Transverse colon (tissue), 4 donors: ENCODE results near the gene TOR1AIP2. TPM values are rescaled to one million over a fixed set of nuclear protein-coding genes. Genes with fewer than 3 reads are reported as not detected.

Experiments used
- DNase-seq: peaks from one replicate; pipeline ENCODE4 v3.0.0-alpha.2; 2019
- H3K27ac ChIP-seq, 4 donors: fragments of 200-600 bp; sonication (generic); 2 replicates each; pipeline ENCODE4 v1.5.1; 2016 to 2018; ENCODE audit warnings: inconsistent platforms in 4 of 4
- H3K27me3 ChIP-seq: fragments of 200-600 bp; sonication (generic); 2 replicates; pipeline ENCODE4 v1.5.1; 2017; ENCODE audit warnings: inconsistent platforms
- H3K36me3 ChIP-seq, 4 donors: fragments of 200-600 bp; sonication (generic); 2 replicates each; pipeline ENCODE4 v1.5.1; 2017 to 2019; ENCODE audit warnings: inconsistent platforms in 4 of 4
- H3K4me1 ChIP-seq, 4 donors: fragments of 200-600 bp; sonication (generic); 2 replicates each; pipeline ENCODE4 v1.5.1; 2017 to 2020; ENCODE audit warnings: inconsistent platforms in 4 of 4
- H3K4me3 ChIP-seq, 4 donors: fragments of 200-600 bp; sonication (generic); 1 replicate in 1 of 4; 2 replicates in 3 of 4; pipeline versions ENCODE4 v1.5.1 to v1.6.1; 2017 to 2019; ENCODE audit warnings: inconsistent platforms in 4 of 4
- H3K9me3 ChIP-seq, 2 donors: fragments of 200-600 bp; sonication (generic); 2 replicates each; pipeline ENCODE4 v1.5.1; 2017 to 2019; ENCODE audit warnings: inconsistent platforms in 2 of 2
- CTCF ChIP-seq, 5 experiments: fragments of 200-600 bp in 3 of 5; fragments of 450-650 bp in 2 of 5; sonication (generic) in 3 of 5; IDR thresholded peaks; 1 replicate in 2 of 5; 2 replicates in 3 of 5; pipeline ENCODE4 v1.5.1; 2016 to 2017; ENCODE audit warnings: antibody characterized with exemption in 5 of 5, inconsistent platforms in 3 of 5, mild to moderate bottlenecking in 2 of 5, moderate library complexity in 1 of 5
- EP300 ChIP-seq: sonication (generic); formaldehyde crosslinking; IDR thresholded peaks from one replicate; pipeline ENCODE4 v1.6.1; 2017; ENCODE audit warnings: antibody characterized with exemption, low read depth
- POLR2A ChIP-seq: fragments of 450-650 bp; IDR thresholded peaks from one replicate; pipeline ENCODE4 v1.6.1; 2016; ENCODE audit warnings: antibody characterized with exemption, mild to moderate bottlenecking, moderate library complexity
- POLR2AphosphoS5 ChIP-seq, 3 donors: sonication (generic); formaldehyde crosslinking; IDR thresholded peaks; one replicate each; pipeline ENCODE4 v1.6.1; 2016; ENCODE audit warnings: antibody characterized with exemption in 3 of 3
- WGBS, 2 donors: methylation state at CpG; one replicate each; pipeline ENCODE4 v1.1.5; 2018; ENCODE audit warnings: low coverage in 1 of 2; 5-methylcytosine and 5-hydroxymethylcytosine counted together
- in situ Hi-C, 4 donors: fragments of 200-750 bp; cut with MboI; loops; one replicate each; pipeline versions ENCODE4 v1.15.0 to v1.15.1; 2017; ENCODE audit warnings: low sequenced_read_pairs in 3 of 4, low pct_ligation_motif_present in 1 of 4, low pct_unique_long_range_greater_than_20kb in 1 of 4
- intact Hi-C: fragments of 100-400 bp; cut with DNase I; formaldehyde crosslinking; loops from one replicate; pipeline ENCODE4 v1.15.1; 2023; ENCODE audit warnings: low total_unique reads
- total RNA-seq, 4 donors: library from RNA; depleted of rRNA; stranded (reverse); fragments of >200 nt; gene quantifications; one replicate each; pipeline ENCODE4 v1.1.0, GENCODE V29; 2016

TOR1AIP2 gene
- total RNA-seq, 4 donors from 2014 or later: 46.0 to 107 (median 75.5) TPM

- Histone ChIP-seq H3K4me3 (peak within 1 kb of the TSS; percentile 67 to 92 (median 78)), H3K27ac (peak within 1 kb of the TSS; percentile 95 to 99 (median 96)), H3K4me1 (peaks cover 16 to 56% (median 40%) of the 10 kb centered on the region in 4 donors), H3K36me3 (peaks cover 0 to 21% (median 7%) of the 10 kb centered on the region in 4 donors), H3K27me3 (no peaks in the 10 kb centered on the region), H3K9me3 (no peaks in the 10 kb centered on the region)
- intact Hi-C loops: no loop called here
- TF ChIP-seq POLR2A: peak; percentile 97
- TF ChIP-seq CTCF (IDR thresholded peaks at IDR 0.05): peak; percentile 57 to 92 (median 64)
- peak; percentile 73 to 92 (median 89) for TF ChIP-seq POLR2AphosphoS5 (IDR thresholded peaks at IDR 0.05)
- no peak for TF ChIP-seq EP300
- 0% methylated on average over 1 to 46 of the region's 72 CpGs for WGBS, 2 donors
- in situ Hi-C loops: loop anchor here in 1 of 4 donors (10.0 kb wide), 1 partner anchor 292 kb away; no protein-coding TSS in a partner anchor
- DNase-seq: peak; percentile 97
Observed at GRCh38 chr1:179882253-179883039, 4.8 kb upstream of the TOR1AIP2 start, which contains the start of gene TOR1AIP1. Gene TOR1AIP1 (plus strand): TSS chr1:179882285. CDS start chr1:179882503, 218 bp downstream.

- Histone ChIP-seq H3K27me3 (no peaks in the 10 kb centered on the region), H3K9me3 (no peaks in the 10 kb centered on the region), H3K27ac (peak overlapping the region; percentile 95 to 99 (median 96)), H3K36me3 (peaks cover 0 to 21% (median 7%) of the 10 kb centered on the region in 4 donors), H3K4me3 (peak overlapping the region; percentile 58 to 79 (median 72)), H3K4me1 (peaks cover 18 to 54% (median 44%) of the 10 kb centered on the region in 4 donors)
- 1 to 4% methylated on average over 11 to 22 of the region's 22 CpGs for WGBS, 2 donors
- peak; percentile 82 for DNase-seq
- in situ Hi-C loops (loop anchor here in 1 of 4 donors (10.0 kb wide), 1 partner anchor 293 kb away; no protein-coding TSS in a partner anchor), intact Hi-C loops (no loop called here)
- TF ChIP-seq CTCF (IDR thresholded peaks at IDR 0.05) (no peak), POLR2AphosphoS5 (IDR thresholded peaks at IDR 0.05) (no peak), POLR2A (no peak), EP300 (no peak)
Observed at GRCh38 chr1:179881642-179882252, 4.1 kb upstream of the TOR1AIP2 start.

GRCh38 chr1:179879797-179880196 lies 2.2 kb upstream of the TOR1AIP2 start:
- Histone ChIP-seq H3K36me3 (peaks cover 0 to 4% (median under 1%) of the 10 kb centered on the region in 4 donors), H3K27ac (peak overlapping the region in 1 of 4 donors; percentile 96), H3K4me3 (no peak overlapping the region), H3K4me1 (peaks cover 36 to 54% (median 49%) of the 10 kb centered on the region in 4 donors), H3K9me3 (no peaks in the 10 kb centered on the region), H3K27me3 (no peaks in the 10 kb centered on the region)
- no peak for DNase-seq
- intact Hi-C loops (no loop called here), in situ Hi-C loops (loop anchor here in 2 of 4 donors (10.0 kb wide), 3 partner anchors 75 to 295 kb away; partner anchors contain the start of genes CEP350 (in 1 of the 2) and QSOX1 (in 1 of the 2))
- no peak for TF ChIP-seq POLR2A
- no peak for TF ChIP-seq POLR2AphosphoS5 (IDR thresholded peaks at IDR 0.05)
- no peak for TF ChIP-seq EP300
- no peak for TF ChIP-seq CTCF (IDR thresholded peaks at IDR 0.05)
- 81 to 83% methylated on average over 2 of the region's 2 CpGs for WGBS, 2 donors

GRCh38 chr1:179876300-179876715 lies 1.3 kb downstream of the TOR1AIP2 start:
- WGBS, 2 donors: 35 to 46% methylated on average over 3 of the region's 3 CpGs
- H3K27ac ChIP-seq: peak overlapping the region; percentile 72 to 88 (median 81)
- intact Hi-C loops (no loop called here), in situ Hi-C loops (loop anchor here in 2 of 4 donors (10.0 kb wide), 3 partner anchors 78 to 298 kb away; partner anchors contain the start of genes CEP350 (in 1 of the 2) and QSOX1 (in 1 of the 2))
- no peaks in the 10 kb centered on the region for H3K9me3 ChIP-seq
- peaks cover 0 to 8% (median 0%) of the 10 kb centered on the region in 4 donors for H3K36me3 ChIP-seq
- TF ChIP-seq POLR2A: no peak
- peak in 1 of 3 donors; percentile 34 for TF ChIP-seq POLR2AphosphoS5 (IDR thresholded peaks at IDR 0.05)
- TF ChIP-seq EP300: no peak
- peak overlapping the region in 2 of 4 donors; percentile 75 to 84 for H3K4me3 ChIP-seq
- peaks cover 31 to 71% (median 49%) of the 10 kb centered on the region in 4 donors for H3K4me1 ChIP-seq
- peak; percentile 10 for DNase-seq
- H3K27me3 ChIP-seq: no peaks in the 10 kb centered on the region
